Lung (tissue), 12 donors: Measurements from ENCODE around the gene RIMKLB. TPM values are rescaled to one million over a fixed set of nuclear protein-coding genes. Genes with fewer than 3 reads are reported as not detected.

ENCODE experiments used
- ATAC-seq: fragments of 200-7000 bp; cut with Tn5 transposase; one replicate; pipeline ENCODE4 v1.9.1; 2020; ENCODE audit warnings: moderate number of reproducible peaks; ENCODE audit not compliant: insufficient read depth, low FRiP score
- DNase-seq, 3 donors: peaks; one replicate each; pipeline ENCODE4 v3.0.0-alpha.2; 2013 to 2017
- H3K27ac ChIP-seq, 2 donors: one replicate each; pipeline ENCODE4 v1.5.1; 2013; ENCODE audit warnings: mild to moderate bottlenecking in 2 of 2, moderate library complexity in 2 of 2, control low read depth in 1 of 2, inconsistent platforms in 1 of 2, low read depth in 1 of 2, low read length in 1 of 2
- H3K27me3 ChIP-seq, 3 donors: one replicate each; pipeline ENCODE4 v1.5.1; 2013; ENCODE audit warnings: low read length in 2 of 3; ENCODE audit not compliant: control insufficient read depth in 3 of 3, insufficient read depth in 3 of 3
- H3K36me3 ChIP-seq, 4 donors: one replicate each; pipeline ENCODE4 v1.5.1; 2013; ENCODE audit warnings: low read length in 4 of 4, mild to moderate bottlenecking in 1 of 4, moderate library complexity in 1 of 4; ENCODE audit not compliant: control insufficient read depth in 4 of 4, insufficient read depth in 4 of 4
- H3K4me1 ChIP-seq, 5 donors: one replicate each; pipeline ENCODE4 v1.5.1; 2013; ENCODE audit warnings: low read length in 5 of 5, mild to moderate bottlenecking in 2 of 5, moderate library complexity in 1 of 5; ENCODE audit not compliant: control insufficient read depth in 5 of 5, insufficient read depth in 5 of 5
- H3K4me3 ChIP-seq: one replicate; pipeline ENCODE4 v1.5.1; 2013; ENCODE audit warnings: mild to moderate bottlenecking, control low read depth, moderate library complexity
- H3K9ac ChIP-seq, 2 donors: one replicate each; pipeline ENCODE4 v1.5.1; 2013; ENCODE audit warnings: low read length in 2 of 2, control low read depth in 1 of 2; ENCODE audit not compliant: insufficient read depth in 1 of 2
- H3K9me3 ChIP-seq, 4 donors: one replicate each; pipeline ENCODE4 v1.5.1; 2013; ENCODE audit warnings: low read length in 3 of 4, mild to moderate bottlenecking in 1 of 4, moderate library complexity in 1 of 4; ENCODE audit not compliant: control insufficient read depth in 4 of 4, insufficient read depth in 3 of 4
- CTCF ChIP-seq: IDR thresholded peaks from 2 replicates; pipeline ENCODE4 v1.5.1; 2012; ENCODE audit warnings: mild to moderate bottlenecking; ENCODE audit errors: control extremely low read depth, extremely low read depth
- WGBS, 2 donors: extraction: QIAGEN DNeasy Blood & Tissue Kit; methylation state at CpG; one replicate each; pipeline ENCODE4 v1.1.7; 2013; 5-methylcytosine and 5-hydroxymethylcytosine counted together
- polyA plus RNA-seq, 2 donors: library from polyadenylated mRNA; stranded (reverse); fragments of 200-250 nt; gene quantifications; one replicate each; pipeline ENCODE4 v1.2.1, GENCODE V29; 2013
- total RNA-seq, 2 donors: library from RNA; depleted of rRNA in 1 of 2; stranded (reverse); fragments of >200 nt in 1 of 2; gene quantifications; one replicate each; pipeline ENCODE4 v1.2.1, GENCODE V29; 2014 to 2021
- donor health status: control.
- donor health status: control.
- donor health status: Bipolar disorder and iron deficiency.
- donor health status: healthy.
- donor health status: DM: yes; HTN: yes; CAD: no.

RIMKLB gene
- total and polyA plus RNA-seq, 4 donors, result 19.9 to 95.1 (median 35.7) TPM

- no peak for TF ChIP-seq CTCF
- Histone ChIP-seq H3K9me3 (no peaks in the 10 kb centered on the region), H3K36me3 (no peaks in the 10 kb centered on the region), H3K27me3 (no peaks in the 10 kb centered on the region), H3K9ac (no peak within 1 kb of the TSS), H3K4me1 (peaks cover 0 to 4% (median 0%) of the 10 kb centered on the region in 5 donors), H3K27ac (no peak within 1 kb of the TSS), H3K4me3 (no peak within 1 kb of the TSS)
- WGBS, 2 donors, result 98 to 100% methylated on average over 3 of the region's 3 CpGs
- DNase-seq (no peak), ATAC-seq (no peak)
Observed at GRCh38 chr12:8822298-8822697, 124.5 kb downstream of the RIMKLB start, which contains the start of gene A2ML1. Gene A2ML1 (plus strand): TSS chr12:8822621. CDS start chr12:8822652, 31 bp downstream.

- Histone ChIP-seq H3K4me3 (no peak overlapping the region), H3K27me3 (no peaks in the 10 kb centered on the region), H3K9me3 (no peaks in the 10 kb centered on the region), H3K36me3 (no peaks in the 10 kb centered on the region), H3K4me1 (peaks cover 0 to 4% (median 0%) of the 10 kb centered on the region in 5 donors), H3K27ac (no peak overlapping the region), H3K9ac (no peak overlapping the region)
- WGBS, 2 donors, result 44 to 65% methylated on average over 8 of the region's 8 CpGs
- ATAC-seq (no peak), DNase-seq (peak; percentile 47 to 69 (median 69))
- peak; percentile 50 for TF ChIP-seq CTCF
Observed at GRCh38 chr12:8823565-8824300, 125.9 kb downstream of the RIMKLB start.

- no peak for DNase-seq
- no peak overlapping the region for H3K27ac ChIP-seq
- no peak overlapping the region for H3K9ac ChIP-seq
Observed at GRCh38 chr12:8827551-8828256, 129.9 kb downstream of the RIMKLB start.

More at GRCh38 chr12:8827551-8828256, 129.9 kb downstream of the RIMKLB start:
- Histone ChIP-seq H3K4me3 (no peak overlapping the region), H3K36me3 (no peaks in the 10 kb centered on the region), H3K4me1 (peaks cover 0 to 4% (median 0%) of the 10 kb centered on the region in 5 donors), H3K27me3 (no peaks in the 10 kb centered on the region), H3K9me3 (no peaks in the 10 kb centered on the region)
- no peak for TF ChIP-seq CTCF
- WGBS, 2 donors, result 88 to 89% methylated on average over 4 of the region's 4 CpGs
- no peak for ATAC-seq
